Measurements from ENCODE around the gene DCLRE1C. TPM values are rescaled to one million over a fixed set of nuclear protein-coding genes. Genes with fewer than 3 reads are reported as not detected.
A peak's percentile ranks its signal among the peaks of the same experiment; 100 is the strongest.

Gene DCLRE1C
- total and polyA plus RNA-seq, 9 of the 15 experiments (the other 6 are each of a cell fraction or from before 2014, with no cell fraction given), result 8.8 to 22.2 (median 13.9) TPM

DNA sequence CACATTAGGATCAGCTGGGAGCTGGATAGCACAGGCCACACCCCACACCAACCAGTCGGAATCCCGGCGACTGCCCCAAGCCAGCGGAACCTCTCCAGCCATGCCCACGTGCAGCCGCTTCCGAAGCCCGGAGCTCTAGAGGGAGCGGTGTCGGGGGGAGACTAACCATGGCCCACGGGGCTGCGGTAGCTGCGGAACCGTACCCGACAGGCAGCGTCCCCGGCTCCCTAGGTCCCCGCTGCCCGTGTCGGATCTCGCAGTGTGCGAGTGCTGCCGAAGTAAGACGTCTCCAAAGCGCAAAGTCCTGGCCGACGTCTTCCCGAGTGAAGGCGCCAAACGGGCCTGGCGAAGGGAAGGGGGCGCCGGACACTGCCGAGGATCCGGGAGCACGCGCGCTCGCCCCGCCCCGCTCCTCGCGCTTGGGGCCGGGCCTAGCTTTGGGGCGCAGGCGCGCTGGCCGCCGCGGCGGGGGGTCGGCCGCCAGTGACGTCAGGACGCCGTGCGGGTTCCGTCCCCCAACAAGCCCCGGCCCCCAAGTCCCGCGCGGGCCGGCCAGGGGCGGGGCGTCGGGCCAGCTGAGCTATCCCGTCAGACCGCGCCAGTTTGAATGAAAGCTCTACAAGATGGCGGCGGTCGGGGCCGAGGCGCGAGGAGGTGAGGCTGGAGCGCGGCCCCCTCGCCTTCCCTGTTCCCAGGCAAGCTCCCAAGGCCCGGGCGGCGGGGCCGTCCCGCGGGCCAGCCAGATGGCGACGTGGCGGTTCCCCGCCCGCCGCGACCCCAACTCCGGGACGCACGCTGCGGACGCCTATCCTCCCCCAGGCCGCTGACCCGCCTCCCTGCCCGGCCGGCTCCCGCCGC is 75.4 kb downstream of the DCLRE1C start, which contains the start of gene SUV39H2 (continued):
- no peak for TF ChIP-seq CBFA2T2 (conservative IDR thresholded peaks at IDR 0.05)
- TF ChIP-seq, protein P1, sequence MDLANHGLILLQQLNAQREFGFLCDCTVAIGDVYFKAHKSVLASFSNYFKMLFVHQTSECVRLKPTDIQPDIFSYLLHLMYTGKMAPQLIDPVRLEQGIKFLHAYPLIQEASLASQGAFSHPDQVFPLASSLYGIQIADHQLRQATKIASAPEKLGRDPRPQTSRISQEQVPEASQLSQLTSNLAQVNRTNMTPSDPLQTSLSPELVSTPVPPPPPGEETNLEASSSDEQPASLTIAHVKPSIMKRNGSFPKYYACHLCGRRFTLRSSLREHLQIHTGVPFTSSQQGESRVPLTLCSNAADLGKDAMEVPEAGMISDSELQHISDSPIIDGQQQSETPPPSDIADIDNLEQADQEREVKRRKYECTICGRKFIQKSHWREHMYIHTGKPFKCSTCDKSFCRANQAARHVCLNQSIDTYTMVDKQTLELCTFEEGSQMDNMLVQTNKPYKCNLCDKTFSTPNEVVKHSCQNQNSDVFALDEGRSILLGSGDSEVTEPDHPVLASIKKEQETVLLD (IDR thresholded peaks at IDR 0.05), result no peak
- no peak for TF ChIP-seq TAF15 (IDR thresholded peaks at IDR 0.05; ENCODE audit: low read depth, low read length)
- TF ChIP-seq KLF6 (CRISPR knock-in tag; IDR thresholded peaks at IDR 0.05; ENCODE audit: borderline replicate concordance), result no peak
- TF ChIP-seq SNIP1 (IDR thresholded peaks at IDR 0.05; ENCODE audit: low read depth), result no peak
- no peak for TF ChIP-seq ZFP1 (CRISPR knock-in tag; IDR thresholded peaks at IDR 0.05)
- TF ChIP-seq, protein P2, sequence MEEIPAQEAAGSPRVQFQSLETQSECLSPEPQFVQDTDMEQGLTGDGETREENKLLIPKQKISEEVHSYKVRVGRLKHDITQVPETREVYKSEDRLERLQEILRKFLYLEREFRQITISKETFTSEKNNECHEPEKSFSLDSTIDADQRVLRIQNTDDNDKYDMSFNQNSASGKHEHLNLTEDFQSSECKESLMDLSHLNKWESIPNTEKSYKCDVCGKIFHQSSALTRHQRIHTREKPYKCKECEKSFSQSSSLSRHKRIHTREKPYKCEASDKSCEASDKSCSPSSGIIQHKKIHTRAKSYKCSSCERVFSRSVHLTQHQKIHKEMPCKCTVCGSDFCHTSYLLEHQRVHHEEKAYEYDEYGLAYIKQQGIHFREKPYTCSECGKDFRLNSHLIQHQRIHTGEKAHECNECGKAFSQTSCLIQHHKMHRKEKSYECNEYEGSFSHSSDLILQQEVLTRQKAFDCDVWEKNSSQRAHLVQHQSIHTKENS (CRISPR knock-in tag; IDR thresholded peaks at IDR 0.05), result no peak
- no peak for TF ChIP-seq SPI1 (IDR thresholded peaks at IDR 0.05; ENCODE audit: borderline replicate concordance, low read depth, low read length)
- TF ChIP-seq, protein P3, sequence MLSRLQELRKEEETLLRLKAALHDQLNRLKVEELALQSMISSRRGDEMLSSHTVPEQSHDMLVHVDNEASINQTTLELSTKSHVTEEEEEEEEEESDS (CRISPR knock-in tag; IDR thresholded peaks at IDR 0.05), result no peak
- TF ChIP-seq HNRNPL (IDR thresholded peaks at IDR 0.05; ENCODE audit: low read depth, low read length), result no peak
- peak; percentile 23; the same call in 1 of the 2 replicates for TF ChIP-seq FOXP1 (CRISPR knock-in tag; IDR thresholded peaks at IDR 0.05)
- TF ChIP-seq SRSF3 (IDR thresholded peaks at IDR 0.05; ENCODE audit: insufficient read depth, low read length), result no peak
- no peak for TF ChIP-seq ZBTB8A (IDR thresholded peaks at IDR 0.05; ENCODE audit: partially characterized antibody)
- TF ChIP-seq SREBF1 (IDR thresholded peaks at IDR 0.05; ENCODE audit: borderline replicate concordance, low read depth, low read length), result no peak
- no peak for TF ChIP-seq HNRNPH1 (optimal IDR thresholded peaks at IDR 0.05; ENCODE audit: low read depth, low read length)
- peak; percentile 23; the same call in 1 of the 2 replicates for TF ChIP-seq ATF1 (CRISPR knock-in tag; IDR thresholded peaks at IDR 0.05)
- TF ChIP-seq ATF1 (tag; IDR thresholded peaks at IDR 0.05), result peak; percentile 93
- TF ChIP-seq BRCA1 (IDR thresholded peaks at IDR 0.05), result no peak
- peak; percentile 88; the same call in 1 of the 2 replicates for TF ChIP-seq BRCA1 (CRISPR knock-in tag; IDR thresholded peaks at IDR 0.05)
- no peak for TF ChIP-seq ZNF644 (tag; IDR thresholded peaks at IDR 0.05; ENCODE audit: low read depth)
- TF ChIP-seq, protein P4, sequence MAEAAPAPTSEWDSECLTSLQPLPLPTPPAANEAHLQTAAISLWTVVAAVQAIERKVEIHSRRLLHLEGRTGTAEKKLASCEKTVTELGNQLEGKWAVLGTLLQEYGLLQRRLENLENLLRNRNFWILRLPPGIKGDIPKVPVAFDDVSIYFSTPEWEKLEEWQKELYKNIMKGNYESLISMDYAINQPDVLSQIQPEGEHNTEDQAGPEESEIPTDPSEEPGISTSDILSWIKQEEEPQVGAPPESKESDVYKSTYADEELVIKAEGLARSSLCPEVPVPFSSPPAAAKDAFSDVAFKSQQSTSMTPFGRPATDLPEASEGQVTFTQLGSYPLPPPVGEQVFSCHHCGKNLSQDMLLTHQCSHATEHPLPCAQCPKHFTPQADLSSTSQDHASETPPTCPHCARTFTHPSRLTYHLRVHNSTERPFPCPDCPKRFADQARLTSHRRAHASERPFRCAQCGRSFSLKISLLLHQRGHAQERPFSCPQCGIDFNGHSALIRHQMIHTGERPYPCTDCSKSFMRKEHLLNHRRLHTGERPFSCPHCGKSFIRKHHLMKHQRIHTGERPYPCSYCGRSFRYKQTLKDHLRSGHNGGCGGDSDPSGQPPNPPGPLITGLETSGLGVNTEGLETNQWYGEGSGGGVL (CRISPR knock-in tag; IDR thresholded peaks at IDR 0.05), result no peak
- TF ChIP-seq POU5F1 (IDR thresholded peaks at IDR 0.05; ENCODE audit: borderline replicate concordance, low read depth, low read length, partially characterized antibody), result no peak
- TF ChIP-seq TRIM24 (IDR thresholded peaks at IDR 0.05), result no peak
- peak; percentile 67 for TF ChIP-seq U2AF1 (optimal IDR thresholded peaks at IDR 0.05; ENCODE audit: low read depth, low read length)
- no peak for TF ChIP-seq HDAC3 (IDR thresholded peaks at IDR 0.05; ENCODE audit: borderline replicate concordance, partially characterized antibody)
- no peak for TF ChIP-seq NR1H2 (CRISPR knock-in tag; IDR thresholded peaks at IDR 0.05)
